ENCODE results near the gene MAST1. TPM values are rescaled to one million over a fixed set of nuclear protein-coding genes. Genes with fewer than 3 reads are reported as not detected.
A peak's percentile ranks its signal among the peaks of the same experiment; 100 is the strongest.

Gene MAST1
- total RNA-seq, 2 donors from 2014 or later: 1.3 to 2.4 TPM

- Histone ChIP-seq H3K4me1 (replicated peaks) (peaks cover 13% of the 10 kb centered on the region), H3K36me3 (no peaks in the 10 kb centered on the region), H3K9me3 (no peaks in the 10 kb centered on the region), H3K27ac (peak overlapping the region; percentile 100), H3K27me3 (replicated peaks; ENCODE audit: insufficient read depth) (no peaks in the 10 kb centered on the region), H3K4me3 (peak overlapping the region; percentile 79 to 85)
- intact Hi-C loops (cut with DNase I): loop anchor here (1.0 to 10.0 kb wide), 2 partner anchors 16 to 69 kb away; partner anchors contain the start of gene TNPO2
- WGBS: 0% methylated on average over 18 of the region's 81 CpGs
- peak; percentile 94 for DNase-seq (ENCODE audit: low spot score)
- peak; percentile 94 for TF ChIP-seq POLR2A (IDR thresholded peaks at IDR 0.05)
- peak in 1 of 4 experiments; percentile 30 for TF ChIP-seq CTCF (IDR thresholded peaks at IDR 0.05)
- TF ChIP-seq POLR2AphosphoS5 (IDR thresholded peaks at IDR 0.05): peak; percentile 98
These were observed 44.8 kb upstream of the MAST1 start for GRCh38 chr19:12793290-12794195.

- intact Hi-C loops (cut with DNase I): loop anchor here (1.0 to 10.0 kb wide), 2 partner anchors 17 to 70 kb away; partner anchors contain the start of gene TNPO2
- Histone ChIP-seq H3K27ac (peak overlapping the region; percentile 100), H3K27me3 (replicated peaks; ENCODE audit: insufficient read depth) (no peaks in the 10 kb centered on the region), H3K4me1 (replicated peaks) (peaks cover 5% of the 10 kb centered on the region), H3K9me3 (no peaks in the 10 kb centered on the region), H3K4me3 (peak overlapping the region; percentile 79 to 85), H3K36me3 (peaks cover 0 to 4% of the 10 kb centered on the region in 2 donors)
- DNase-seq (ENCODE audit: low spot score): no peak
- TF ChIP-seq CTCF (IDR thresholded peaks at IDR 0.05) (no peak), POLR2AphosphoS5 (IDR thresholded peaks at IDR 0.05) (no peak), POLR2A (IDR thresholded peaks at IDR 0.05) (no peak)
- WGBS: 68% methylated on average over 7 of the region's 7 CpGs
These were observed 43.9 kb upstream of the MAST1 start for GRCh38 chr19:12794196-12794941.

GRCh38 chr19:12794971-12795381, 43.3 kb upstream of the MAST1 start:
- Histone ChIP-seq H3K36me3 (peaks cover 0 to 6% of the 10 kb centered on the region in 2 donors), H3K4me3 (no peak overlapping the region), H3K9me3 (no peaks in the 10 kb centered on the region), H3K27ac (peak overlapping the region in 1 of 2 donors; percentile 100), H3K27me3 (replicated peaks; ENCODE audit: insufficient read depth) (no peaks in the 10 kb centered on the region), H3K4me1 (replicated peaks) (peaks cover 6% of the 10 kb centered on the region)
- no peak for DNase-seq (ENCODE audit: low spot score)
- intact Hi-C loops (cut with DNase I): loop anchor here (1.0 to 10.0 kb wide), 2 partner anchors 18 to 70 kb away; partner anchors contain the start of gene TNPO2
- 91% methylated on average over 9 of the region's 9 CpGs for WGBS
- TF ChIP-seq POLR2A (IDR thresholded peaks at IDR 0.05): no peak
- TF ChIP-seq CTCF (IDR thresholded peaks at IDR 0.05): no peak
- no peak for TF ChIP-seq POLR2AphosphoS5 (IDR thresholded peaks at IDR 0.05)

- Histone ChIP-seq H3K27me3 (replicated peaks; ENCODE audit: insufficient read depth) (no peaks in the 10 kb centered on the region), H3K9me3 (no peaks in the 10 kb centered on the region), H3K4me3 (no peak overlapping the region), H3K36me3 (peaks cover 0 to 6% of the 10 kb centered on the region in 2 donors), H3K27ac (peak overlapping the region in 1 of 2 donors; percentile 38), H3K4me1 (replicated peaks) (peaks cover 8% of the 10 kb centered on the region)
- WGBS: 11% methylated on average over 18 of the region's 18 CpGs
- DNase-seq (ENCODE audit: low spot score): peak; percentile 66
- intact Hi-C loops (cut with DNase I): loop anchor here (10.0 kb wide), 1 partner anchor 72 kb away; the partner anchor contains the start of gene TNPO2
- TF ChIP-seq CTCF (IDR thresholded peaks at IDR 0.05) (peak; percentile 72 to 99 (median 96)), POLR2A (IDR thresholded peaks at IDR 0.05) (no peak), POLR2AphosphoS5 (IDR thresholded peaks at IDR 0.05) (peak; percentile 89)
These were observed 41.9 kb upstream of the MAST1 start for GRCh38 chr19:12796146-12797071.

Data from prostate gland (tissue), 2 donors.